ENCODE results near the gene KCNJ9. TPM values are rescaled to one million over a fixed set of nuclear protein-coding genes. Genes with fewer than 3 reads are reported as not detected.

The KCNJ9 gene
- total RNA-seq, 1 donor from 2014 or later = not detected

DNA sequence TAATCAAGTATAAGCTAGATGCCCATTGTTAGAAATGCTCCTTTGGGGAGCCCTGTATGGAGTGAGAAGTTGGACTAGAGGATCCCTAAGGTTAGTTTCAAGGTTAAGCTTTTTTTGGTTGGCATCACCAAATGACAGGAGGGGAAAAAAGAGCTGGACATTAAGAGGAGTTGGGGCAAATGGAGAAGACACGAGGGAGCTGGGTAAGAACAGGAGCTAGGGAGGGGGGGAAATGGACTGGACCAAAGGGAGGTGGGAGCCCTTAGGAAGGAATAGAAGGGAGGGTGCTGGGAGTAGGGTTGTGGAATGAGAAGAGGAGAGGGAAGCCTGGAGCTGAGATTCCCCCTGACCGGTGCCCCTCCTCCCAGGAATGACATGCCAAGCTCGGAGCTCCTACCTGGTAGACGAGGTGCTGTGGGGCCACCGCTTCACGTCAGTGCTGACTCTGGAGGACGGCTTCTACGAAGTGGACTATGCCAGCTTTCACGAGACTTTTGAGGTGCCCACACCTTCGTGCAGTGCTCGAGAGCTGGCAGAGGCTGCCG, 5.9 kb downstream of the KCNJ9 start:
- TF ChIP-seq CTCF (conservative IDR thresholded peaks at IDR 0.05; ENCODE audit: low read depth, low read length) = no peak
- no peak overlapping the region for H3K4me3 ChIP-seq (ENCODE audit: low read depth, low read length)
- no peak for DNase-seq (ENCODE audit: low read depth)

DNA sequence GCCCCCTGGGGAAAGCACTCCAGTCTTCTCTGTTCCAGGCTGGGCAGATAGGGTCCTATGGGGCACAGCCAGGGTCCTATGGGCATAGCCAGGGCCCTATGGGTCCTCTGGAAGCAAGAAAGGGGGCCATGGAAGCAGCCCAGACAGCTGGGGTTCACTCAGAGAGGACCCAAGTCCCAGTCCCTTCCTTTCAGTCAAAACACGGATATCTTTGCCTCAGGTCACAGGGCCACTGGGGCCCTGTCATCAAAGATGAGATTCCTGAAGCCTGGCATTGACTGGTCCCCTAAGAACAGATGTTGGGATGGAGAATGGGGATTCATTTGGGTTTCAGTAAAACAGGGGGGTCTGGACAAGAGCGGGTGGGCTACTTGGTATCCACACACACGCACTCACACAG, 8.5 kb downstream of the KCNJ9 start:
- no peak for DNase-seq (ENCODE audit: low read depth)
- H3K4me3 ChIP-seq (ENCODE audit: low read depth, low read length) = no peak overlapping the region

DNA sequence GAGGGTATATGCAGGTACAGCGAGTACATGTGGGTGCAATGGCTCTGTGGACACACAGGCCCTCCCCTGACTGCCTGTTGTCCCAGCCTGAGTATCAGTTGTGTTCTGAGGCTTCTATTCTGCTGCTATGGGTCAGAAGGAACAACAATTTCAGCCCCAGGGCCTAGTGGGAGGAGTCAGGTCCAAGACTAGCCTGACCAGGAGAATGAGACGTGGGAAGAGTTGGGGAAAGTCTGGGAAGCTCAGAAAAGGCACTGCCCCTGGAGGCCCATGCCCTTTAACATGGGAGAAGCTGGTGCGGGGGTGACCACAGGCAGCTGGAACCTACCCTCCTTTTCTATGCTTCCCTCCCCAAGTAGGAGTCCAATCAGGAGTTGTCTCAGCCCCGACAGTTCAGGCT, 9.4 kb downstream of the KCNJ9 start:
- no peak overlapping the region for H3K4me3 ChIP-seq (ENCODE audit: low read depth, low read length)
- no peak for TF ChIP-seq CTCF (conservative IDR thresholded peaks at IDR 0.05; ENCODE audit: low read depth, low read length)
- DNase-seq (ENCODE audit: low read depth) = no peak

More for the DNA sequence above, 8.5 kb downstream of the KCNJ9 start:
- no peak for TF ChIP-seq CTCF (conservative IDR thresholded peaks at IDR 0.05; ENCODE audit: low read depth, low read length)

DNA sequence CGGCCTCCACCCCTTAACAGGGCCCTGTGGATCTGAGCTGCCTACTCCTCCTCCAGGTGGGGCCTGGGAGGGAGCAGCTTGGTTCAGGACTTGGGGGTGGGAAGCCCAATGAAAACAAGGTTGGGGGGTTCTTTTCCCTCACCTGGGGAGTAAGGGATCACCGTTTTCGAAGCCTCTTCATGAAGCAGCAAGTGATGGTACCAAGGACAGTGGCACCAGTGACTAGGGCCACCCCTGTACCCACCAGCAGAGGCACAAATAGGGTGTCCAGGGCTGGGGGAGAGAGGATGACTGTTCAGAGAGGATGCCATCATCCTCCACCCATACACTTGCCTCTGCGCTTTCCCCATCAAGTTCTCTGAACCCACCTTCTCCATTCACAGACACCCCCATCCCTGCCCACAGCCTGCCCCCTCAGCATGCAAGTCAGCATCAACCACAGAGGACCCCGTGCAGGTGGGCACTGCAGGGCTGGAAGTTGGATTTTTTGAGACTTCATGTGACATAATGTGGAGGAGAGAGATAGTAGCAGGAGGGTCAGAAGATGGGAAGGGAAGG, 10.4 kb downstream of the KCNJ9 start:
- TF ChIP-seq CTCF (conservative IDR thresholded peaks at IDR 0.05; ENCODE audit: low read depth, low read length) = no peak
- no peak overlapping the region for H3K4me3 ChIP-seq (ENCODE audit: low read depth, low read length)
- no peak for DNase-seq (ENCODE audit: low read depth)

GRCh38 chr1:160092366-160093068, 11.2 kb downstream of the KCNJ9 start:
- no peak for DNase-seq (ENCODE audit: low read depth)
- no peak overlapping the region for H3K4me3 ChIP-seq (ENCODE audit: low read depth, low read length)
- no peak for TF ChIP-seq CTCF (conservative IDR thresholded peaks at IDR 0.05; ENCODE audit: low read depth, low read length)

DNA sequence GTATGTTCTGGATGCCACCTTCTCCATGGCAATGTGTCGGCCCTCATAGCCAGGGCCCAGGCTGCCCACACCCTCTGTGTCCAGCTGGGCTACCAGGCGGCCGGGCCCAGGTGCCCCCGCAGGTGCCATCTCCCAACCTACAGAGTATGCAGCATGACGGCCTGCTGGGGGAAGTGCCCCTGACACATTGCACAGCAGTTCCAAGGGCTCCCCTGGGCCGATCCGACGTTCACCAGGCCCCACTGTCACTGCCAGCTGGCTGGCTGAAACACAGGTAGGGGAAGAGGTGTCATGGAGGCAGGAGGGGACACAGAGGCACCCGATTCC, 11.7 kb downstream of the KCNJ9 start:
- TF ChIP-seq CTCF (conservative IDR thresholded peaks at IDR 0.05; ENCODE audit: low read depth, low read length) = no peak
- no peak for DNase-seq (ENCODE audit: low read depth)
- H3K4me3 ChIP-seq (ENCODE audit: low read depth, low read length) = no peak overlapping the region

Measured in epithelial cell of proximal tubule (primary cell).